Breast epithelium (tissue), 4 donors: Measurements from ENCODE around the gene GMDS. TPM values are rescaled to one million over a fixed set of nuclear protein-coding genes. Genes with fewer than 3 reads are reported as not detected.

ENCODE experiments used
- DNase-seq, 2 donors: peaks; one replicate each; pipeline ENCODE4 v3.0.0-alpha.2; 2019; ENCODE audit warnings: low spot score in 2 of 2
- H3K27ac ChIP-seq, 2 donors: fragments of 200-600 bp; sonication (generic) in 1 of 2; one replicate each; pipeline ENCODE4 v1.5.1; 2016 to 2019; ENCODE audit warnings: mild to moderate bottlenecking in 1 of 2
- H3K27me3 ChIP-seq, 2 donors: fragments of 200-600 bp; sonication (generic) in 1 of 2; one replicate each; pipeline versions ENCODE4 v1.5.1 to v1.6.0; 2017 to 2019; ENCODE audit warnings: control low read depth in 1 of 2, mild to moderate bottlenecking in 1 of 2
- H3K36me3 ChIP-seq: fragments of 200-600 bp; one replicate; pipeline ENCODE4 v1.5.1; 2019
- H3K4me1 ChIP-seq, 2 donors: fragments of 200-600 bp; sonication (generic); one replicate each; pipeline ENCODE4 v1.5.1; 2016 to 2019; ENCODE audit warnings: control low read depth in 1 of 2
- H3K4me3 ChIP-seq, 3 donors: fragments of 200-600 bp; sonication (generic); 1 replicate in 2 of 3; 2 replicates in 1 of 3; pipeline ENCODE4 v1.5.1; 2016 to 2019; ENCODE audit warnings: mild to moderate bottlenecking in 3 of 3, moderate library complexity in 2 of 3
- H3K9me3 ChIP-seq, 2 donors: fragments of 200-600 bp; sonication (generic) in 1 of 2; one replicate each; pipeline ENCODE4 v1.5.1; 2016 to 2019; ENCODE audit warnings: control low read depth in 1 of 2
- POLR2A ChIP-seq: fragments of 450-650 bp; IDR thresholded peaks from one replicate; pipeline ENCODE4 v1.6.1; 2016; ENCODE audit warnings: antibody characterized with exemption, mild to moderate bottlenecking, moderate library complexity
- POLR2AphosphoS5 ChIP-seq, 3 donors: sonication (generic); formaldehyde crosslinking; IDR thresholded peaks; one replicate each; pipeline ENCODE4 v1.6.1; 2017; ENCODE audit warnings: antibody characterized with exemption in 3 of 3
- intact Hi-C: fragments of 100-400 bp; cut with DNase I; formaldehyde crosslinking; loops from one replicate; pipeline ENCODE4 v1.15.1; 2023; ENCODE audit warnings: low total_unique reads
- total RNA-seq, 3 donors: library from RNA; depleted of rRNA; stranded (reverse); fragments of >200 nt; gene quantifications; one replicate each; pipeline ENCODE4 v1.1.0, GENCODE V29; 2016
- TF ChIP-seq, protein P1 (sequence below), 3 donors: fragments of 450-650 bp; IDR thresholded peaks; one replicate each; pipeline ENCODE4 v1.5.1; 2016 to 2017; ENCODE audit warnings: antibody characterized with exemption in 3 of 3, mild to moderate bottlenecking in 3 of 3, moderate library complexity in 3 of 3

GMDS gene
- total RNA-seq, 3 donors from 2014 or later = 7.5 to 29.2 (median 17.0) TPM

DNA sequence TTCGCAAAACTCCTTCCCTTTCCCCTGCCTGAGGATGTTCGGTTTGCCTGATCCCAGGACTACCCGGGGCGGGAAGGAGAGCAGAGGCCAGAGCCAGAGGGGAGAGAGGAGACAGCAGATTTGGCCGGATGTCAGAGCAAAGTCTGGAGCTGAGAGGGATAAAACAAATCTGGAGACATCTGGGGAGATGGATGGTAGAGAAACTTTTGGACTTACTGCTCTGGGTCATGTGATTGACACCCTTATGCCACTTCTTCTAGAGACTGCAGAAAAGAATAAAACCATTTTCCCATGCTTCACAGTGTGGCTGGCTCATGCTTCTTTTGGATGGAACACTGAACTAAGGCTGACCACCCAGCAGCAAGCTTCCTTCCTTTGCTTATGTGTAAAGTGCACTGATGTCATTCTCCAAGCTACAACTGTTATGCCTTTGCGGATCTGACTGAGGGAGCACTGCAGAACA, 461.0 kb downstream of the GMDS start:
- Histone ChIP-seq H3K4me3 (no peak overlapping the region), H3K9me3 (no peaks in the 10 kb centered on the region), H3K4me1 (no peaks in the 10 kb centered on the region), H3K27me3 (no peaks in the 10 kb centered on the region), H3K27ac (no peak overlapping the region), H3K36me3 (no peaks in the 10 kb centered on the region)
- TF ChIP-seq POLR2AphosphoS5 (IDR thresholded peaks at IDR 0.05) = no peak
- no peak for TF ChIP-seq POLR2A
- TF ChIP-seq, protein P1, sequence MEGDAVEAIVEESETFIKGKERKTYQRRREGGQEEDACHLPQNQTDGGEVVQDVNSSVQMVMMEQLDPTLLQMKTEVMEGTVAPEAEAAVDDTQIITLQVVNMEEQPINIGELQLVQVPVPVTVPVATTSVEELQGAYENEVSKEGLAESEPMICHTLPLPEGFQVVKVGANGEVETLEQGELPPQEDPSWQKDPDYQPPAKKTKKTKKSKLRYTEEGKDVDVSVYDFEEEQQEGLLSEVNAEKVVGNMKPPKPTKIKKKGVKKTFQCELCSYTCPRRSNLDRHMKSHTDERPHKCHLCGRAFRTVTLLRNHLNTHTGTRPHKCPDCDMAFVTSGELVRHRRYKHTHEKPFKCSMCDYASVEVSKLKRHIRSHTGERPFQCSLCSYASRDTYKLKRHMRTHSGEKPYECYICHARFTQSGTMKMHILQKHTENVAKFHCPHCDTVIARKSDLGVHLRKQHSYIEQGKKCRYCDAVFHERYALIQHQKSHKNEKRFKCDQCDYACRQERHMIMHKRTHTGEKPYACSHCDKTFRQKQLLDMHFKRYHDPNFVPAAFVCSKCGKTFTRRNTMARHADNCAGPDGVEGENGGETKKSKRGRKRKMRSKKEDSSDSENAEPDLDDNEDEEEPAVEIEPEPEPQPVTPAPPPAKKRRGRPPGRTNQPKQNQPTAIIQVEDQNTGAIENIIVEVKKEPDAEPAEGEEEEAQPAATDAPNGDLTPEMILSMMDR (IDR thresholded peaks at IDR 0.05) = no peak
- DNase-seq = no peak
- intact Hi-C loops = no loop called here

DNA sequence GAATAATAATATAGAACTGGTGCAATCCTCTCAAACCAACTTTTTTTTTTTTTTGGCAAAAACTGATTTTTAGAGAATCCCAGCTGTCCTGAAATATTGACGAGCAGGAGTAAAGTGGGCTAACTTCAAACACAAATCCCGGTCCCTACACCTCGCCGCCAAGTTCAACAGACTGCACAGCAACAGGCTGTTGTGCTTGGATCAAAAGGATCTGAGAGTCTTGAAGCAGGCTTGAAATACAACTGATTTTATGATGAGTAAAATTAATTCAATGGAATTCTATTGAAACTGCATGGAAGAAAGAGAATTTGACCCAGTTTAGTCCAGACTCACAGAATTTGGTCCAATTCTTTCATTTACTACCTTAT, 463.6 kb downstream of the GMDS start:
- no peaks in the 10 kb centered on the region for H3K9me3 ChIP-seq
- H3K4me3 ChIP-seq = no peak overlapping the region
- TF ChIP-seq POLR2A (no peak), POLR2AphosphoS5 (IDR thresholded peaks at IDR 0.05) (no peak)
- TF ChIP-seq, protein P1 (IDR thresholded peaks at IDR 0.05) = no peak
- H3K36me3 ChIP-seq = no peaks in the 10 kb centered on the region
- no peaks in the 10 kb centered on the region for H3K27me3 ChIP-seq
- H3K27ac ChIP-seq = no peak overlapping the region
- DNase-seq = no peak
- H3K4me1 ChIP-seq = no peaks in the 10 kb centered on the region
- intact Hi-C loops = no loop called here

DNA sequence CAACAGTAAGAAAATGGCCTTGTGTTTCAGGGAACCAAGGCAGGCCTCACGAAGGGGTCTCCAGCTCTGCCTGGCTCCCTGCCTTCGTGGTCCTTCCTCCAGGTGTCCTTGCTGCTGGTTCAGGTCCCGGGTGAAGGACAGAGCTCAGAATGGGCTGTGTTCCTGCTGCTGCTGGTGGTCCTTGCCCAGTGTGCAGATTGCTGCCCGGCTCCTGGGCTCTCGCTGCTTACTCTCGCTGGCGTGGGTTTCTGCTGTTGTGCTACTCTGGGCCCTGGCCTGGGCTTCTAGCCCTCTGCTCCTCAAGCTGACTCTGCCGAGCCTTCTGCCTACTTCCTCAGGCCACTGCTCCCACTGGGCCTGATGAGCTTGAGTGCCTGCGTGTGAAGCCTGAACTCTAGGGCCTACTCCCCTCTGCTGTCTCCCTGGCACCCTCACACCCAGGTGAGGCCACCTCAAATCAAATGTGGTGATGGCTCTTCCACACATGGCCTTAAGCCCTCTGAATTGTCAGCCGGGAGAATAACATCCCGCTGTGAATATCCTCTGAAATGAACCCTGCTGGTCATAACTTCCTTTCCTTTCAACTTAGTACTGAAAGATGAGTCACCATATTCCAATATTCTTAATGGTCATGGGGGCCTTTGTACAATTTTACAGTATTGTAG, 464.1 kb downstream of the GMDS start:
- Histone ChIP-seq H3K4me3 (no peak overlapping the region), H3K9me3 (no peaks in the 10 kb centered on the region), H3K27ac (no peak overlapping the region), H3K36me3 (no peaks in the 10 kb centered on the region), H3K27me3 (no peaks in the 10 kb centered on the region), H3K4me1 (no peaks in the 10 kb centered on the region)
- intact Hi-C loops = no loop called here
- no peak for DNase-seq
- TF ChIP-seq, protein P1 (IDR thresholded peaks at IDR 0.05) = no peak
- TF ChIP-seq POLR2A (no peak), POLR2AphosphoS5 (IDR thresholded peaks at IDR 0.05) (no peak)

DNA sequence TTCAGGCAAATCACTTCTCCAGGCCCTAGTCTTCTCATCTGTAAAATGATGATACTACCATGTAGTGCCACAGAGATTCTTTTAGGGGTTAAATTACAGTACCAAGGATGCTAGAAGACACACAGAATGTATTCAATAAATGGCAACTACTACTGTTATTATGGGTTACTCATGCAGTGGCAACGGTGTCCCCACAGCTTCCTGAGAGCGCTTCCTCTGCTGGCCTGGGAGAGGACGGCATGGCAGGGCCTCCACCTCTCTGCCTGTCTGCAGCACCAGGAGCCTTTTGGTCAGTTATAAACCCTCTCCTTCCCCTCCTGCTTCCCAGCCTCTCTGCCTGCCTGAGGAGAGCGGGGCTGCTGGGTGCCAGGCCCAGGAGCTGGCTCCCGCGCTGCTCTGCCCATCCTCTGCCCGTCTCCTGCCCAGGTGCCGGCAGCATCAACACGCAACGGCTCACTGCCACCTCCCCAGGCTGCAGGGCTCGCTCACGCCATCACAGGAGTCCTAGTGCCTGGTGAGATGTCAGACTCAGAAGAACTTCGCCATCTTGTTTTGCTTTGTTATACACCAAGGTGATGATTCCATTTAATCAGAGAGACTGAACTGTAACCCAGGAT, 465.0 kb downstream of the GMDS start:
- Histone ChIP-seq H3K4me1 (no peaks in the 10 kb centered on the region), H3K4me3 (no peak overlapping the region), H3K36me3 (no peaks in the 10 kb centered on the region), H3K27me3 (no peaks in the 10 kb centered on the region), H3K9me3 (no peaks in the 10 kb centered on the region), H3K27ac (no peak overlapping the region)
- intact Hi-C loops = no loop called here
- TF ChIP-seq, protein P1 (IDR thresholded peaks at IDR 0.05) = no peak
- TF ChIP-seq POLR2A (no peak), POLR2AphosphoS5 (IDR thresholded peaks at IDR 0.05) (no peak)
- DNase-seq = no peak

DNA sequence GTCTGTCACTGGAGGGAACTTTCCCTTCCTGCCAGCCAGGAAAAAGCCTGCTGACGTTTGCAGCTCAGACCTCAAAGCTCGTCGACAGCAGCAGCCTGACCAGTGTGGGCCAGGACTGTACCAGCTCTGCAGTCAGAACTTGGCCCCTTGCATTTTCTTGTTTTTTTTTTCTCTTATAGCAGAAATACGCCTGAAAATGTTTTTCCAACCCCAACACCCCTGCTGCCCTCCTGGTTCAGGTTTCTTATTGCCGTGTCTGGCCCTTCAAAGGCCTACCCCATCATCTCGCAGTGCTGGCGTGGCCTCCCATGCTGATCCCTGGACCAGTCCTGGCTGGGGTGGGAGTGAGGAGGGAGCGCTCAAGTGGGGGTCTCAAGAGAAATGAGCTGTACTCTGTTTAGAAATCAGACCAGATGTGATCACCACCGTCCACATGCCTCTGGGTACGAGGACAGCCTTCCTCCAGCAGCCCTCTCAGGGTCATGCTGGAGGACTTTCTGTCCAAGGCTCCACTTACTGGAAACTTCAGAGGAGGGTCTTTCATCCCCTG, 466.6 kb downstream of the GMDS start:
- Histone ChIP-seq H3K4me1 (no peaks in the 10 kb centered on the region), H3K27ac (peak overlapping the region; percentile 44 to 60), H3K4me3 (no peak overlapping the region), H3K27me3 (no peaks in the 10 kb centered on the region), H3K36me3 (no peaks in the 10 kb centered on the region), H3K9me3 (no peaks in the 10 kb centered on the region)
- TF ChIP-seq, protein P1 (IDR thresholded peaks at IDR 0.05) = no peak
- no peak for TF ChIP-seq POLR2AphosphoS5 (IDR thresholded peaks at IDR 0.05)
- TF ChIP-seq POLR2A = no peak
- intact Hi-C loops = no loop called here
- DNase-seq = no peak
